Astrocyte of the spinal cord (primary cell): Measurements from ENCODE around the gene TMED1.

Source experiments
- DNase-seq: peaks from one replicate; pipeline ENCODE4 v3.0.0; 2011; ENCODE audit warnings: low read depth, low spot score
- H3K4me3 ChIP-seq: 2 replicates; pipeline ENCODE4 v1.5.1; 2011; ENCODE audit warnings: low read depth, mild to moderate bottlenecking, low read length, moderate library complexity
- in situ Hi-C: cut with HindIII; loops from 2 replicates; pipeline ENCODE4 v1.10.0; 2017; ENCODE audit warnings: low sequenced_read_pairs
- TF ChIP-seq, protein P1 (sequence below): IDR thresholded peaks from 2 replicates; pipeline ENCODE4 v1.5.1; 2012; ENCODE audit warnings: low read depth, mild to moderate bottlenecking, low read length, inconsistent platforms

TMED1 gene

DNA sequence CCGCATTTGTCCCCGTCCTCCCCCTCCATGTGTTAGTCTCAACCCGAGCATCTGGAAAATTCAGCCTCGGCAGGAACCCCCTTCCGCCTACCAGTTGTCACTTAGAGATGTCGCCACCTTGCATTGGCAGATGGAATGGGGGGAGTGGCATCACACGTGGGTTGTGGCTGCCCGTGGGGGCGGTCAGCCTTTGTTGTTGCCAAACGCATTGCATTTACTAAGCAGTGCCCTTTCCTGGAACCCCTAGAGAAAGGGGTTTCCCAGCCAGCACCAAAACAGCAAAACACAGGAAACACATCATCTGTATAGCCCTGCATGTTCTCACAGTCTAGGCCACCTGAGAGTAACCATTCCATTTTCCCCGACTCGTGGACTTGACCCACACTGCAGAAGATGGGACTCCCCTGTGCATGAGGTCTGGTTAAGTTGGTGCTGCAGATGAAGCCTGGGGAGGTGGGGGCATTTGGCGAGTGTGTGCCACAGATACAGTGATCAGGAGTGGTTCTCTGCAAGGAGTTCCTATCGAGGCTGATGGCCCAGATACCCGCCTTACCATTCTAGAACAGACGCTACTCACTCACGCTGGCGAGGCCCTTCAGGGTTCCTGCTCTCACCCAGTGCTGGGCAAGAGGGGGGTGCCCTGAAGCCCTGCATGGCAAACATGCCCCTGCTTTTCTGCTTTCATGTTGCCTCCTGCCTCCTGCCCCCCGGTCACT lies 38.3 kb downstream of the TMED1 start:
- H3K4me3 ChIP-seq, result no peak overlapping the region
- TF ChIP-seq, protein P1, sequence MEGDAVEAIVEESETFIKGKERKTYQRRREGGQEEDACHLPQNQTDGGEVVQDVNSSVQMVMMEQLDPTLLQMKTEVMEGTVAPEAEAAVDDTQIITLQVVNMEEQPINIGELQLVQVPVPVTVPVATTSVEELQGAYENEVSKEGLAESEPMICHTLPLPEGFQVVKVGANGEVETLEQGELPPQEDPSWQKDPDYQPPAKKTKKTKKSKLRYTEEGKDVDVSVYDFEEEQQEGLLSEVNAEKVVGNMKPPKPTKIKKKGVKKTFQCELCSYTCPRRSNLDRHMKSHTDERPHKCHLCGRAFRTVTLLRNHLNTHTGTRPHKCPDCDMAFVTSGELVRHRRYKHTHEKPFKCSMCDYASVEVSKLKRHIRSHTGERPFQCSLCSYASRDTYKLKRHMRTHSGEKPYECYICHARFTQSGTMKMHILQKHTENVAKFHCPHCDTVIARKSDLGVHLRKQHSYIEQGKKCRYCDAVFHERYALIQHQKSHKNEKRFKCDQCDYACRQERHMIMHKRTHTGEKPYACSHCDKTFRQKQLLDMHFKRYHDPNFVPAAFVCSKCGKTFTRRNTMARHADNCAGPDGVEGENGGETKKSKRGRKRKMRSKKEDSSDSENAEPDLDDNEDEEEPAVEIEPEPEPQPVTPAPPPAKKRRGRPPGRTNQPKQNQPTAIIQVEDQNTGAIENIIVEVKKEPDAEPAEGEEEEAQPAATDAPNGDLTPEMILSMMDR, result no peak
- in situ Hi-C loops, result no loop called here
- DNase-seq, result no peak

DNA sequence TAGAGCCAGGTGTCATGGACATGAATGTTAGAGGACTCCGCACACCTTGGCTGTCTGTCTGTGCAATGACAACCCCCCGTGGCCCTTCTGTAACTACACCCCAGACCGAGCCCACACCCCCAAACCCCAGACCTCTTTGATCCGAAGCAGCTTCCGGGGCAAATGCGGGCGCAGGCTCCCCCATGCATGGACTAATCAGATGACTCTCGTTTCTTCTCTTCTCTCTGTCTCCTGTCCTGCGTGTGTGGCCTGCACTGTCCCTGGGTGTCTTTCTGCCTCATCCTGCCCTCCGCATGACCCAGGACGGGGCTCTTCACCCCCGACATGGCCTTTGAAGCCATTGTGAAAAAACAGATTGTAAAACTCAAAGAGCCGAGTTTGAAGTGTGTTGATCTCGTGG lies 38.9 kb downstream of the TMED1 start:
- TF ChIP-seq, protein P1, result no peak
- DNase-seq, result no peak
- in situ Hi-C loops, result no loop called here
- H3K4me3 ChIP-seq, result no peak overlapping the region

DNA sequence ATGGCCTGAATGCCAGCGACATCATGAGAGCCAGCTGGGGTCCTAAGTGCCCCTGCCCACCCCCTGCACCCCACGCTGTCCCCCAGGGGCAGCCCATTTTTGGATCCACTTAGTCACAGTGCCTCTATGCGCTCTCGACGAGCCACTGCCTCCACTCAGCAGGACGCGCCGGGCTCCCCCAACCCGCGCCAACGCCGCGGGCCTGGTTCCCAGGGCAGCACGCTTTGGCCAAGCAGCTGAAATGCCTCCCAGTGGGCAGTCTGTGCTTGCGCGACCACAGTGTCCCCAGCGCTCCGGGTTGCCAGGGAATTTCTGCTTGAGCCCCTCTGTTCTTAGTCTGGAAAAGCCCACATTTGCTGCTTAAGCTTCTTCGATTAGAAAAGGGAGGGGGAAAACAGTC lies 39.4 kb downstream of the TMED1 start:
- no peak for DNase-seq
- TF ChIP-seq, protein P1, result no peak
- in situ Hi-C loops, result no loop called here
- H3K4me3 ChIP-seq, result no peak overlapping the region

DNA sequence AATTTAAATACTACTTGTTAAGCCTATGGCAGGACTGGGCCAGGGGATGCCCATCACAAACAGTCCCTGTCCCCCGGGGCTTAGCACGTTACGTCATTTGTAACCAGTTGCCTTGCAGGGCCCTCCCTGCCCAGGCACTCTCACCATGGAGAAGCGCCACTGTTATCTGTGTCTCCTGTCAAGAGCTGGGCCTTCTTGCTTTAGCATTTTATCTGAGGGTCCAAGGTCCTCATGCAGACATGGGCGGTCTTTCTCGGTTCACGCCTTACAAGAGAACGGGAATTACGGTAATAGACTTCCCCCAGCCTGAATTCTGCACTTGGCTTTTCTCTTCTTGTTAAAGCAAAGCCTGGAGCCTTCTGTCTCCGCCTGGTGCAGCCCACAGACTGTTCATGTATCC lies 46.1 kb downstream of the TMED1 start:
- in situ Hi-C loops, result no loop called here
- H3K4me3 ChIP-seq, result no peak overlapping the region
- TF ChIP-seq, protein P1, result no peak
- no peak for DNase-seq

DNA sequence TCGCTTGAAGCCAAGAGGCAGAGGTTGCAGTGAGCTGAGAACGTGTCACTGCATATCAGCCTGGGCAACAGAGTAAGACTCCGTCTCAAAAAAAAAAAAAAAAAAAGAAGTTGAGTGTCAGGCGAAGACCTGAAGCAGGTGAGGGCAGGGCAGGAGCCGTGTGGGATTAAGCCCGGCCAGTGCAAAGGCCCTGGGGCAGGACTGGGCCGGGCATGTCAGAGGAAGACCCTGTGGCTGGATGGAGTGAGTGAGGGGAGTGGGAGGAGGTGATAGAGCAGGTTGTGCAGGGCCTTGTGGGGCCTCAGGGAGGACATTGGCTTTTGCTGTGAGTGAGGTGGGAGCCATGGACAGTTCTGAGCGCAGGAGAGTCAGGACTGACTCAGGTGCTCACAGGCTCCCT lies 47.9 kb downstream of the TMED1 start:
- in situ Hi-C loops, result no loop called here
- DNase-seq, result no peak
- TF ChIP-seq, protein P1, result no peak
- H3K4me3 ChIP-seq, result no peak overlapping the region

DNA sequence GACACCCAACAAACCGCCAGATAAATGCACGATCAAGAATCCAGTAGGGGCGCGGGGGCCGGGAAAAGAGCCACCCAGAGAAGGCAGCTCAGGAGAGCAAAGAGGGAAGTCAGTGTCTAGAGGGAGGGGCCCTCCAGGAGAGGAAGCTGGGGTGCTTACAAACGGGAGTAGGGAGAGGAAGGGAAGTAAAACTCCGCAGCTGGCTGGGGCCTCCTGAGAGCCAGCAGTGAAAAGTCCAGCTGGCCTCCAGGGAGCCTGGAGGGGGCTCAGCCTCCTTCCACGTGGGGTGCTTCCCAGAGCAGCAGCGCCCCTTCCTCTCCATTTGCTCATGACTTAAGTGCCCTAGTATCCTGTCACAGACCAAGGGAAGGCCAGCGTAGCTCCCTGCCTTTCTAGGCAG lies 51.8 kb downstream of the TMED1 start:
- H3K4me3 ChIP-seq, result no peak overlapping the region

More for the DNA sequence above, 51.8 kb downstream of the TMED1 start:
- no peak for DNase-seq
- TF ChIP-seq, protein P1, result no peak
- in situ Hi-C loops, result no loop called here
